Measurements from ENCODE around the gene CD164L2.

CD164L2 gene

DNA sequence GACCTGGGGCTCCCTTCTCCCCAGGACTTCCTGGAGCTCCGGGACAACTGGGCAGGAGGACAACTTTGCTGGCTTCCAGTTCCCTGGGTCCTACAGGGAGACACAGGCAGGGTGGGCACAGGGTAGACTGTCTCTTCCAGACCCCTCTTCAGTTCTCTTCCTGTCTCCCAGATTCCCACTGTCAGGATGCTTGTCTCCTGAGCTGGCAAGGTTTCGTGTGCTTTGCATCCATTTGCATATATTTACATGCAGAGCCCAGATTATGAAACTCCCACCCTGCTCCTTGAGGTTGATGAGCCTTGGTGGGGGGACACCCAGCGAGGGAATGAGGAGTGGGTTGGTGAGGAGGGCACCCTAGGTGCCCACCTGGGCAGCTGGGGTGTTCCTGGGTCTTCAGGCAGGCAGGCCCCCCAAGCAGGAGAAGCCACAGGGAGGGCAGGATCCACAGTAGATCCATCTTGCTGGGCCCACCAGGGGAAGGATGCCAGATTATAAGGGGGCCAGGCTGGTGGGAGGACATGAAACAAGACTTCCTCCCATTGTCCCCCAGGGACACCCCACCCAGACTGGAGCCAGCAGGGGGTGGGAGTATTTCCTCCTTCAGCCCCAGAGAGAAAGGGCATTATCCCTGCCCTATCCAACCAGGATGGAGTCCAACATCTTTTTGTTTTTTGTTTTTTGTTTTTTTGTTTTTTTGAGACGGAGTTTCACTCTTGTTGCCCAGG is 8.6 kb downstream of the CD164L2 start, which contains the start of gene FCN3:
TSS of gene FCN3 (minus strand) at position 463 of the 725 bp plus-strand sequence. CDS start at position 457, 6 bp downstream.
- TF ChIP-seq, protein P1, sequence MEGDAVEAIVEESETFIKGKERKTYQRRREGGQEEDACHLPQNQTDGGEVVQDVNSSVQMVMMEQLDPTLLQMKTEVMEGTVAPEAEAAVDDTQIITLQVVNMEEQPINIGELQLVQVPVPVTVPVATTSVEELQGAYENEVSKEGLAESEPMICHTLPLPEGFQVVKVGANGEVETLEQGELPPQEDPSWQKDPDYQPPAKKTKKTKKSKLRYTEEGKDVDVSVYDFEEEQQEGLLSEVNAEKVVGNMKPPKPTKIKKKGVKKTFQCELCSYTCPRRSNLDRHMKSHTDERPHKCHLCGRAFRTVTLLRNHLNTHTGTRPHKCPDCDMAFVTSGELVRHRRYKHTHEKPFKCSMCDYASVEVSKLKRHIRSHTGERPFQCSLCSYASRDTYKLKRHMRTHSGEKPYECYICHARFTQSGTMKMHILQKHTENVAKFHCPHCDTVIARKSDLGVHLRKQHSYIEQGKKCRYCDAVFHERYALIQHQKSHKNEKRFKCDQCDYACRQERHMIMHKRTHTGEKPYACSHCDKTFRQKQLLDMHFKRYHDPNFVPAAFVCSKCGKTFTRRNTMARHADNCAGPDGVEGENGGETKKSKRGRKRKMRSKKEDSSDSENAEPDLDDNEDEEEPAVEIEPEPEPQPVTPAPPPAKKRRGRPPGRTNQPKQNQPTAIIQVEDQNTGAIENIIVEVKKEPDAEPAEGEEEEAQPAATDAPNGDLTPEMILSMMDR (conservative IDR thresholded peaks at IDR 0.05; ENCODE audit: low read length) = no peak
- H3K4me3 ChIP-seq (ENCODE audit: low read length) = no peak within 1 kb of the TSS
- no peak for DNase-seq (ENCODE audit: low read depth)

- TF ChIP-seq, protein P1 (conservative IDR thresholded peaks at IDR 0.05; ENCODE audit: low read length) = peak; percentile 29; the same call in 1 of the 2 replicates
- H3K4me3 ChIP-seq (ENCODE audit: low read length) = no peak overlapping the region
- no peak for DNase-seq (ENCODE audit: low read depth)
Measured at GRCh38 chr1:27372808-27373690, 10.1 kb downstream of the CD164L2 start.

DNA sequence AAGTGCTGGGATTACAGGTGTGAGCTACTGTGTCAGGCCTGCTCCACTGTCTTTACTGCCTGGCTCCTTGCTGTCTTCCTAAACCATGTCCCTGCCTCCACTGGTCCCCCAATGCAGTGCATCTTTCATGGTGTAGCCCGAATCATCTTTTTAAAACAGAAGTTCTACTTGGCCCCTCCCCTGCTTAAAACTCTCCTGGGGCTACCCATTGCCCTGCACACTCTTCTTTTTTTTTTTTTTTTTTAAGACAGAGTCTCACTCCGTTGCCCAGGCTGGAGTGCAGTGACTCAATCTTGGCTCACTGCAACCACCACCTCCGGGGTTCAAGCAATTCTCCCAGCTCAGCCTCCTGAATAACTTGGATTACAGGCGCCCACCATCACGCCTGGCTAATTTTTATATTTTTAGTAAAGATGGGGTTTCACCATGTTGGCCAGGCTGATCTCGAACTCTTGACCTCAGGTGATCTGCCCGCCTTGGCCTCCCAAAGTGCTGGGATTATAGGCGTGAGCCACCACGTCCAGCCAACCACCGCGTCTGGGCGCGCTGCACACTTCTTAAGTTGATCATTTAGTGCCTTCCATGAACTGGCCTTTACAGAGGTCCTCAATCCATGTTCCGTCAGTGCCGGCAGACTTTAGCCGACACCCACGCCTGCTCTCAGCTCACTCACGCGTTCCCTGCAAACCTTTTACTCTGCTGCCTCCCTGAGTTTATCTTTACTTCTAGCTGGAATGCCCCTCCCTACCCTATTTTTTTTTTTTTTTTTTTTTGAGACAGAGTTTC is 10.9 kb downstream of the CD164L2 start:
- DNase-seq (ENCODE audit: low read depth) = no peak
- H3K4me3 ChIP-seq (ENCODE audit: low read length) = no peak overlapping the region
- TF ChIP-seq, protein P1 (conservative IDR thresholded peaks at IDR 0.05; ENCODE audit: low read length) = no peak

DNA sequence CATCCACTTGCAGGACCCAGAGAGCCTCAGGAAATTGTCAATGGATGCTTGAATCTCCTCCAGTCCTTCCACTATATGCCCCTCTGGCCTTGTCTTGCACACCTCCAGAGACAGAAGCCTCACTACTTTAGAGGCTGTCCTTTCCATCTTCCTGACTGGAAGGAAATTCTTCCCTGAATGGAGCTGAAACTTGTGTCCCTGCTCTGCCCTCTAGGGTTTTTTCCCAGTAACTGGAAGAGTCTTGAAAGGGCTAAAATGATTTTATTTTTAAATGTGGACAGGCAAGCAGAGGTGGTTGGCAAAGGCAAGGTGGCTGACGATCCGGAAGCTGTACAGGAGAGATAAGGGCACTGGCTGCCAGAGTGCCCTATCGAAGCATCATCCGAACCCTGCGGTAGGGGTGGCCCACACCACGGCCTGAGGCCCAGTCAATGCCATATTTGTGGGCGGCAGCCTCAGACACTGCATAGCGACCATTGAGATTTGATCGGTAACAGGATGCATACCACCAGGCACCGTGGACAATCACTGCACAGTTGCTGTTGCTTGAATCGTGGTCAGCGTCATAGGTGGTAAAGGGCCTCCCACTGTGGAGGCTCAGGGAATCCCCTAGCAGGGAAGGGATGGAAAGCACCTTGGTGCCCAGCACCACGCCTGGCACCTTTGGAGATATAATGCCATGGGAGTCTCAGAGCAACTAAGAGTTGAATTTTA is 14.1 kb downstream of the CD164L2 start:
- H3K4me3 ChIP-seq (ENCODE audit: low read length) = no peak overlapping the region
- DNase-seq (ENCODE audit: low read depth) = peak; percentile 25
- TF ChIP-seq, protein P1 (conservative IDR thresholded peaks at IDR 0.05; ENCODE audit: low read length) = peak; percentile 36

DNA sequence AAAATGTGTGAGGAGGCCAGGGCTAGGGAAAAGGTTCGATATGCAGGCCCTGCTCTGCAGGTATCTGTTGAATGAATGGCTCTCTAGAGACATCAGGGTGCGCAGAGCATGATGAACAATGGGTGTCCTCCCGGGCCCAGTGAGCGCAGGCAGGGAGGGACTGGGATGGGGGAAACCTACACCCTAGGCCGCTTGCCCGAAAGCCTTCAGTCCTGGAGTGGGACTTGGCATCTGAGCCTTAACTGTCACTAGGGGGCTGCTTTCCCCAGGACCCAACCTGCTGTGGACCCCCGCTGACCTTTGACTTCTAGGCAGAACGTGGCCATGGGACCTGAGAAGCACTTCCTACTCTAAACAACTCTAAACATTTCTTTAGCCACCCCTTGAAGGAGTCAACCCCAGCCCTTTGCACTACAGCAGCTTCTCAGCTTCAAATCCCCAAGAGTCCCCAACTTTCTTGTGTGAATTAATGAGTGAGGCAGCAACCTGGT is 15.9 kb downstream of the CD164L2 start:
- DNase-seq (ENCODE audit: low read depth) = no peak
- TF ChIP-seq, protein P1 (conservative IDR thresholded peaks at IDR 0.05; ENCODE audit: low read length) = no peak
- peak overlapping the region; percentile 65 for H3K4me3 ChIP-seq (ENCODE audit: low read length)
